IMR-90 (cell line): ENCODE results near the gene HS3ST5. TPM values are rescaled to one million over a fixed set of nuclear protein-coding genes. Genes with fewer than 3 reads are reported as not detected.

Experiments
- ATAC-seq: fragments of 200-7000 bp; cut with Tn5 transposase; 2 replicates; pipeline ENCODE4 v1.9.1; 2020; ENCODE audit warnings: low read depth, mild to moderate bottlenecking, moderate library complexity
- BruUV-seq: library from RNA; stranded (reverse); fragments of 400-500 nt; replicated peaks from 2 replicates; lab custom pipeline; 2021; lab: Mats Ljungman, UMichigan
- CTCF ChIA-PET: fragments of 300-600 bp; formaldehyde crosslinking; extraction: SDS; loops from one replicate; lab custom pipeline; 2021; ENCODE audit warnings: antibody characterized with exemption; lab: Yijun Ruan, JAX
- POLR2A ChIA-PET: fragments of 300-600 bp; sonication (Branson Sonifier 250); formaldehyde crosslinking; loops from one replicate; lab custom pipeline; 2022; ENCODE audit warnings: antibody characterized with exemption; ENCODE audit not compliant: unreplicated experiment; lab: Charles Lee
- DNase-seq: peaks from one replicate; pipeline ENCODE4 v3.0.0; 2013
- H2AFZ ChIP-seq: replicated peaks from 2 replicates; pipeline ENCODE3; 2013; ENCODE audit warnings: low read length, mild to moderate bottlenecking; ENCODE audit not compliant: poor library complexity
- H2AK5ac ChIP-seq: 2 replicates; pipeline ENCODE4 v1.6.1; 2013; ENCODE audit warnings: low read depth, low read length, inconsistent platforms
- H2AK9ac ChIP-seq: replicated peaks from 2 replicates; pipeline ENCODE3; 2013; ENCODE audit warnings: mild to moderate bottlenecking, low read depth, low read length, moderate library complexity; ENCODE audit not compliant: poor library complexity
- H2BK120ac ChIP-seq: 2 replicates; pipeline ENCODE4 v1.6.1; 2013; ENCODE audit warnings: low read depth, low read length, inconsistent platforms
- H2BK15ac ChIP-seq: 3 replicates; pipeline ENCODE4 v1.6.1; 2013; ENCODE audit warnings: low read depth, low read length, inconsistent platforms
- H2BK20ac ChIP-seq: 2 replicates; pipeline ENCODE4 v1.6.1; 2013; ENCODE audit warnings: low read depth, mild to moderate bottlenecking, inconsistent platforms, low read length, moderate library complexity
- H2BK5ac ChIP-seq: 2 replicates; pipeline ENCODE4 v1.6.1; 2013; ENCODE audit warnings: mild to moderate bottlenecking, low read depth, low read length, inconsistent platforms; ENCODE audit not compliant: poor library complexity, severe bottlenecking
- H3K14ac ChIP-seq: replicated peaks from 2 replicates; pipeline ENCODE4 v1.6.1; 2013; ENCODE audit warnings: low read depth, low read length, inconsistent platforms
- H3K18ac ChIP-seq: 2 replicates; pipeline ENCODE4 v1.6.1; 2013; ENCODE audit warnings: low read depth, low read length, control low read depth
- H3K23ac ChIP-seq: 2 replicates; pipeline ENCODE4 v1.6.1; 2013; ENCODE audit warnings: low read depth, low read length, inconsistent platforms
- H3K27ac ChIP-seq: 2 replicates; pipeline ENCODE4 v1.5.1; 2013; ENCODE audit warnings: mild to moderate bottlenecking, control low read depth, low read length; ENCODE audit not compliant: insufficient read depth
- H3K27me3 ChIP-seq: 2 replicates; pipeline ENCODE4 v1.6.1; 2013; ENCODE audit warnings: low read length; ENCODE audit not compliant: control insufficient read depth, insufficient read depth
- H3K36me3 ChIP-seq: 2 replicates; pipeline ENCODE4 v1.6.1; 2013; ENCODE audit warnings: low read length, mixed read lengths; ENCODE audit not compliant: control insufficient read depth, insufficient read depth
- H3K4ac ChIP-seq: 2 replicates; pipeline ENCODE4 v1.6.1; 2013; ENCODE audit warnings: low read depth, low read length, inconsistent platforms
- H3K4me1 ChIP-seq: 2 replicates; pipeline ENCODE4 v1.6.1; 2013; ENCODE audit warnings: low read length, mixed read lengths; ENCODE audit not compliant: control insufficient read depth, insufficient read depth
- H3K4me2 ChIP-seq: 2 replicates; pipeline ENCODE4 v1.6.1; 2013; ENCODE audit warnings: low read depth, mild to moderate bottlenecking, control low read depth, low read length, moderate library complexity
- H3K4me3 ChIP-seq: 2 replicates; pipeline ENCODE4 v1.5.1; 2013; ENCODE audit warnings: low read depth, mild to moderate bottlenecking, control low read depth, low read length, moderate library complexity; ENCODE audit not compliant: insufficient read depth
- H3K56ac ChIP-seq: 2 replicates; pipeline ENCODE4 v1.6.1; 2013; ENCODE audit warnings: low read length, inconsistent platforms; ENCODE audit not compliant: insufficient read depth; ENCODE audit errors: extremely low read depth
- H3K79me1 ChIP-seq, 2 experiments: 2 replicates each; pipeline ENCODE4 v1.6.1; 2013; ENCODE audit warnings: low read length in 2 of 2, inconsistent platforms in 1 of 2, low read depth in 1 of 2
- H3K9ac ChIP-seq: 2 replicates; pipeline ENCODE4 v1.6.1; 2013; ENCODE audit warnings: low read depth, low read length, control low read depth
- H3K9me1 ChIP-seq: 2 replicates; pipeline ENCODE4 v1.6.1; 2013; ENCODE audit warnings: low read length, inconsistent platforms; ENCODE audit not compliant: insufficient read depth
- H3K9me3 ChIP-seq: 2 replicates; pipeline ENCODE4 v1.6.1; 2013; ENCODE audit warnings: low read length; ENCODE audit not compliant: control insufficient read depth, insufficient read depth
- H4K20me1 ChIP-seq: 2 replicates; pipeline ENCODE4 v1.6.1; 2013; ENCODE audit warnings: low read length, inconsistent platforms; ENCODE audit not compliant: insufficient read depth
- H4K5ac ChIP-seq: 2 replicates; pipeline ENCODE4 v1.6.1; 2013; ENCODE audit warnings: mild to moderate bottlenecking, low read depth, low read length, control low read depth
- H4K8ac ChIP-seq, 2 experiments: 2 replicates each; pipeline ENCODE4 v1.6.1; 2013; ENCODE audit warnings: low read depth in 2 of 2, low read length in 2 of 2, control low read depth in 1 of 2, inconsistent platforms in 1 of 2
- H4K91ac ChIP-seq: 2 replicates; pipeline ENCODE4 v1.6.1; 2013; ENCODE audit warnings: low read depth, low read length, inconsistent platforms; ENCODE audit not compliant: insufficient read depth
- BHLHE40 ChIP-seq: fragments of 150-350 bp; IDR thresholded peaks from 2 replicates; pipeline ENCODE4 v1.6.1; 2016; ENCODE audit warnings: mild to moderate bottlenecking, low read depth, low read length
- CHD1 ChIP-seq: IDR thresholded peaks from 2 replicates; pipeline ENCODE4 v1.6.1; 2012; ENCODE audit warnings: low read depth, low read length, improper control_type of control experiment
- ELK1 ChIP-seq: fragments of 150-350 bp; IDR thresholded peaks from 2 replicates; pipeline ENCODE4 v1.6.1; 2016; ENCODE audit warnings: low read depth, mild to moderate bottlenecking, low read length, moderate library complexity, borderline replicate concordance
- FOS ChIP-seq: fragments of 150-350 bp; IDR thresholded peaks from 2 replicates; pipeline ENCODE4 v1.6.1; 2016; ENCODE audit warnings: low read depth, low read length
- MAFK ChIP-seq: IDR thresholded peaks from 2 replicates; pipeline ENCODE4 v1.6.1; 2012; ENCODE audit warnings: low read depth, low read length, improper control_type of control experiment
- MAZ ChIP-seq: IDR thresholded peaks from 2 replicates; pipeline ENCODE4 v1.6.1; 2012; ENCODE audit warnings: low read depth, mild to moderate bottlenecking, low read length, improper control_type of control experiment, moderate library complexity, borderline replicate concordance
- MXI1 ChIP-seq: IDR thresholded peaks from 2 replicates; pipeline ENCODE4 v1.6.1; 2012; ENCODE audit warnings: low read depth, mild to moderate bottlenecking, low read length, moderate library complexity, borderline replicate concordance
- NFE2L2 ChIP-seq: fragments of 150-350 bp; IDR thresholded peaks from 2 replicates; pipeline ENCODE4 v1.6.1; 2016; ENCODE audit warnings: low read depth, mild to moderate bottlenecking, low read length
- RAD21 ChIP-seq: IDR thresholded peaks from 2 replicates; pipeline ENCODE4 v1.6.1; 2012; ENCODE audit warnings: low read length, improper control_type of control experiment
- SMC3 ChIP-seq: fragments of 150-350 bp; IDR thresholded peaks from 2 replicates; pipeline ENCODE4 v1.6.1; 2016; ENCODE audit warnings: low read depth, mild to moderate bottlenecking, antibody characterized with exemption, low read length, moderate library complexity
- WGBS, 2 experiments: methylation state at CpG; one replicate each; pipeline versions ENCODE4 v1.1.5 to v1.1.7; 2013; ENCODE audit warnings: missing lambda C conversion rate in 2 of 2; ENCODE audit not compliant: insufficient read length in 1 of 2; ENCODE audit errors: extremely low coverage in 2 of 2; 5-methylcytosine and 5-hydroxymethylcytosine counted together
- dilution Hi-C: fragments of 300-500 bp; cut with HindIII; formaldehyde crosslinking; loops from one replicate; pipeline ENCODE4 v1.14.3; 2018; ENCODE audit warnings: low sequenced_read_pairs; ENCODE audit not compliant: unreplicated experiment
- in situ Hi-C: fragments of 300-500 bp; cut with MboI; formaldehyde crosslinking; loops from 3 replicates; pipeline ENCODE4 v1.14.3; 2019; ENCODE audit warnings: low sequenced_read_pairs, inconsistent platforms, mixed read lengths
- intact Hi-C: fragments of 100-400 bp; cut with micrococcal nuclease; formaldehyde crosslinking; loops from 2 replicates; pipeline ENCODE4 v1.10.0; 2022
- polyA plus RNA-seq, 3 experiments: library from polyadenylated mRNA; depleted of rRNA; stranded (reverse); fragments of >200 nt; gene quantifications; 2 replicates each; pipeline ENCODE4 v1.2.3, GENCODE V29; 2012; ENCODE audit warnings: low replicate concordance in 1 of 3
- total RNA-seq: library from RNA; depleted of rRNA; stranded (reverse); fragments of >200 nt; gene quantifications from 2 replicates; pipeline ENCODE4 v1.2.3, GENCODE V29; 2012
- TF ChIP-seq, protein P1 (sequence below): conservative IDR thresholded peaks from 2 replicates; pipeline ENCODE4 v1.5.1; 2012; ENCODE audit warnings: mild to moderate bottlenecking, low read depth, low read length, improper control_type of control experiment
- TF ChIP-seq, protein P2 (sequence below): fragments of 150-350 bp; IDR thresholded peaks from 2 replicates; pipeline ENCODE4 v1.6.1; 2017; ENCODE audit warnings: mild to moderate bottlenecking, antibody characterized with exemption, low read length, low read depth

Gene HS3ST5
- total and polyA plus RNA-seq, 2 of the 4 experiments (the other 2 are of a cell fraction): not detected

DNA sequence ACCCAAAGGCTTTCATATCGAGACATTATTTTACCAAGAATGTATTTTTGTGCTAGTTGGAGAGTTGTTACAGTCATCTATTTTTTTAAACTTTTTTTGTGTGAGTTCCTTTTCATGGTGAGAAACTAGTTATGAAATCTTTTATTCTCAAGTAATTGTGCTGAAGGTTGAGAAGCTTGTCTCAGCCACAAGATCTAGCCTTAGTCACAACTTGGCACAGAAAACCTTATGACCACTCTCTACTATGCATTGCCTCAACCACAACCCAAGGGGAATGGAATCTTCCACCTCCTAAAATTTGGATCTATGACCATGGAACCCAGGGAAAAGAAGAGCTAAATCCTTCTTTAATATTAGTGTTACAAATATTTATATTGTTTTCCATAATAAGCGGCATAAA, 58.5 kb downstream of the HS3ST5 start:
- Histone ChIP-seq H4K20me1 (no peaks in the 10 kb centered on the region), H3K79me1 (no peaks in the 10 kb centered on the region), H3K36me3 (no peaks in the 10 kb centered on the region), H2BK5ac (no peak overlapping the region), H4K5ac (no peak overlapping the region), H3K27ac (no peak overlapping the region), H3K4ac (no peak overlapping the region), H3K4me3 (no peak overlapping the region), H3K56ac (no peak overlapping the region), H4K91ac (no peak overlapping the region), H3K18ac (no peak overlapping the region), H3K9me1 (no peaks in the 10 kb centered on the region), H4K8ac (no peak overlapping the region), H3K9me3 (no peaks in the 10 kb centered on the region), H3K27me3 (peaks cover 7% of the 10 kb centered on the region), H3K4me1 (no peaks in the 10 kb centered on the region), H2AK9ac (no peak overlapping the region), H2AFZ (no peak overlapping the region), H3K9ac (no peak overlapping the region), H2BK20ac (no peak overlapping the region), H3K4me2 (no peak overlapping the region), H3K14ac (no peak overlapping the region), H2AK5ac (no peak overlapping the region), H2BK15ac (no peak overlapping the region), H2BK120ac (no peak overlapping the region), H3K23ac (no peak overlapping the region)
- ChIA-PET POLR2A (no interaction called here), CTCF (no interaction called here)
- dilution Hi-C loops: no loop called here
- ATAC-seq: no peak
- in situ Hi-C loops: loop anchor here (25.0 kb wide), 1 partner anchor 297 kb away; no protein-coding TSS in a partner anchor
- DNase-seq: no peak
- no CpG with 5 or more reads among the region's 2 CpGs for WGBS, 2 experiments
- no peak for TF ChIP-seq RAD21
- TF ChIP-seq, protein P1, sequence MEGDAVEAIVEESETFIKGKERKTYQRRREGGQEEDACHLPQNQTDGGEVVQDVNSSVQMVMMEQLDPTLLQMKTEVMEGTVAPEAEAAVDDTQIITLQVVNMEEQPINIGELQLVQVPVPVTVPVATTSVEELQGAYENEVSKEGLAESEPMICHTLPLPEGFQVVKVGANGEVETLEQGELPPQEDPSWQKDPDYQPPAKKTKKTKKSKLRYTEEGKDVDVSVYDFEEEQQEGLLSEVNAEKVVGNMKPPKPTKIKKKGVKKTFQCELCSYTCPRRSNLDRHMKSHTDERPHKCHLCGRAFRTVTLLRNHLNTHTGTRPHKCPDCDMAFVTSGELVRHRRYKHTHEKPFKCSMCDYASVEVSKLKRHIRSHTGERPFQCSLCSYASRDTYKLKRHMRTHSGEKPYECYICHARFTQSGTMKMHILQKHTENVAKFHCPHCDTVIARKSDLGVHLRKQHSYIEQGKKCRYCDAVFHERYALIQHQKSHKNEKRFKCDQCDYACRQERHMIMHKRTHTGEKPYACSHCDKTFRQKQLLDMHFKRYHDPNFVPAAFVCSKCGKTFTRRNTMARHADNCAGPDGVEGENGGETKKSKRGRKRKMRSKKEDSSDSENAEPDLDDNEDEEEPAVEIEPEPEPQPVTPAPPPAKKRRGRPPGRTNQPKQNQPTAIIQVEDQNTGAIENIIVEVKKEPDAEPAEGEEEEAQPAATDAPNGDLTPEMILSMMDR: no peak
- TF ChIP-seq, protein P2, sequence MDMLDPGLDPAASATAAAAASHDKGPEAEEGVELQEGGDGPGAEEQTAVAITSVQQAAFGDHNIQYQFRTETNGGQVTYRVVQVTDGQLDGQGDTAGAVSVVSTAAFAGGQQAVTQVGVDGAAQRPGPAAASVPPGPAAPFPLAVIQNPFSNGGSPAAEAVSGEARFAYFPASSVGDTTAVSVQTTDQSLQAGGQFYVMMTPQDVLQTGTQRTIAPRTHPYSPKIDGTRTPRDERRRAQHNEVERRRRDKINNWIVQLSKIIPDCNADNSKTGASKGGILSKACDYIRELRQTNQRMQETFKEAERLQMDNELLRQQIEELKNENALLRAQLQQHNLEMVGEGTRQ: no peak
- TF ChIP-seq MAZ: no peak
- TF ChIP-seq SMC3: no peak
- no peak for TF ChIP-seq NFE2L2
- no peak for TF ChIP-seq MXI1
- no peak for TF ChIP-seq ELK1
- no peak for TF ChIP-seq CHD1
- no peak for TF ChIP-seq FOS
- TF ChIP-seq BHLHE40: no peak
- TF ChIP-seq MAFK: no peak
- no TSS peak for BruUV-seq
- intact Hi-C loops: no loop called here
